ENCODE data around the gene PLCG2. TPM values are rescaled to one million over a fixed set of nuclear protein-coding genes. Genes with fewer than 3 reads are reported as not detected.
A peak's percentile ranks its signal among the peaks of the same experiment; 100 is the strongest.

Gene PLCG2
- total RNA-seq, 1 experiment from 2014 or later, result 3.2 TPM

- no peak for DNase-seq (ENCODE audit: low read depth)
These were observed 64.6 kb downstream of the PLCG2 start for GRCh38 chr16:81843683-81844082.

GRCh38 chr16:81846105-81846504 is 67.0 kb downstream of the PLCG2 start:
- peak; percentile 65 for DNase-seq (ENCODE audit: low read depth)

GRCh38 chr16:81848306-81848853 is 69.3 kb downstream of the PLCG2 start:
- DNase-seq (ENCODE audit: low read depth), result no peak

GRCh38 chr16:81850197-81850944 is 71.3 kb downstream of the PLCG2 start:
- no peak for DNase-seq (ENCODE audit: low read depth)

- DNase-seq (ENCODE audit: low read depth), result no peak
These were observed 73.3 kb downstream of the PLCG2 start for GRCh38 chr16:81852347-81852746.

- DNase-seq (ENCODE audit: low read depth), result no peak
These were observed 76.6 kb downstream of the PLCG2 start for GRCh38 chr16:81855552-81856153.

GRCh38 chr16:81860287-81861266 is 81.5 kb downstream of the PLCG2 start:
- DNase-seq (ENCODE audit: low read depth), result peak; percentile 40

GRCh38 chr16:81861503-81861902 is 82.4 kb downstream of the PLCG2 start:
- peak; percentile 77 for DNase-seq (ENCODE audit: low read depth)

- DNase-seq (ENCODE audit: low read depth), result peak; percentile 45
These were observed 82.8 kb downstream of the PLCG2 start for GRCh38 chr16:81861915-81862314.

- no peak for DNase-seq (ENCODE audit: low read depth)
These were observed 84.7 kb downstream of the PLCG2 start for GRCh38 chr16:81863630-81864352.

GRCh38 chr16:81864646-81865382 is 85.7 kb downstream of the PLCG2 start:
- DNase-seq (ENCODE audit: low read depth), result no peak

GRCh38 chr16:81866820-81867440 is 87.8 kb downstream of the PLCG2 start:
- peak; percentile 70 for DNase-seq (ENCODE audit: low read depth)

- DNase-seq (ENCODE audit: low read depth), result no peak
These were observed 89.1 kb downstream of the PLCG2 start for GRCh38 chr16:81868057-81868748.

- DNase-seq (ENCODE audit: low read depth), result no peak
These were observed 90.2 kb downstream of the PLCG2 start for GRCh38 chr16:81869326-81869725.

GRCh38 chr16:81873206-81873605 is 94.1 kb downstream of the PLCG2 start:
- peak; percentile 14 for DNase-seq (ENCODE audit: low read depth)

GRCh38 chr16:81873843-81874752 is 95.0 kb downstream of the PLCG2 start:
- DNase-seq (ENCODE audit: low read depth), result peak; percentile 56

- DNase-seq (ENCODE audit: low read depth), result no peak
These were observed 96.4 kb downstream of the PLCG2 start for GRCh38 chr16:81875461-81875860.

GRCh38 chr16:81876273-81876900 is 97.3 kb downstream of the PLCG2 start:
- peak; percentile 50 for DNase-seq (ENCODE audit: low read depth)
